Cardiac septum (tissue), 1 donor: ENCODE measurements around the gene CMTR1. TPM values are rescaled to one million over a fixed set of nuclear protein-coding genes. Genes with fewer than 3 reads are reported as not detected.
"Not testable (repeated sequence)": the region's sequence is repeated elsewhere in the genome, so short reads cannot be mapped to it uniquely, and the experiment has no call there.

Experiments
- DNase-seq: peaks from one replicate; pipeline ENCODE4 v3.0.0-alpha.2; 2020; ENCODE audit warnings: low spot score
- intact Hi-C: fragments of 100-400 bp; cut with DNase I; formaldehyde crosslinking; loops from one replicate; pipeline ENCODE4 v1.14.0; 2022
- total RNA-seq: library from RNA; stranded (reverse); fragmentation: NEBNext Ultra II Directional; extraction: Animal tissue kit (Norgen Biotek cat#: 25700); gene quantifications from one replicate; pipeline ENCODE4 v1.2.1, GENCODE V29; 2021
- donor health status: DM: no; HTN: no; CAD: no.

The CMTR1 gene
- total RNA-seq, 1 donor from 2014 or later, result 30.4 TPM

GRCh38 chr6:37487591-37488380, 54.8 kb downstream of the CMTR1 start:
- intact Hi-C loops, result no loop called here
- DNase-seq, result no peak

- intact Hi-C loops, result no loop called here
- no peak for DNase-seq
These were observed 55.5 kb downstream of the CMTR1 start for GRCh38 chr6:37488476-37488875.

GRCh38 chr6:37489697-37490336, 56.8 kb downstream of the CMTR1 start:
- DNase-seq, result no peak
- intact Hi-C loops, result no loop called here

GRCh38 chr6:37490536-37491170, 57.6 kb downstream of the CMTR1 start:
- intact Hi-C loops, result no loop called here
- no peak for DNase-seq

GRCh38 chr6:37491171-37491829, 58.3 kb downstream of the CMTR1 start:
- intact Hi-C loops, result no loop called here
- peak; percentile 76 for DNase-seq

- intact Hi-C loops, result no loop called here
- peak; percentile 41 for DNase-seq
These were observed 58.8 kb downstream of the CMTR1 start for GRCh38 chr6:37491830-37492208.

DNA sequence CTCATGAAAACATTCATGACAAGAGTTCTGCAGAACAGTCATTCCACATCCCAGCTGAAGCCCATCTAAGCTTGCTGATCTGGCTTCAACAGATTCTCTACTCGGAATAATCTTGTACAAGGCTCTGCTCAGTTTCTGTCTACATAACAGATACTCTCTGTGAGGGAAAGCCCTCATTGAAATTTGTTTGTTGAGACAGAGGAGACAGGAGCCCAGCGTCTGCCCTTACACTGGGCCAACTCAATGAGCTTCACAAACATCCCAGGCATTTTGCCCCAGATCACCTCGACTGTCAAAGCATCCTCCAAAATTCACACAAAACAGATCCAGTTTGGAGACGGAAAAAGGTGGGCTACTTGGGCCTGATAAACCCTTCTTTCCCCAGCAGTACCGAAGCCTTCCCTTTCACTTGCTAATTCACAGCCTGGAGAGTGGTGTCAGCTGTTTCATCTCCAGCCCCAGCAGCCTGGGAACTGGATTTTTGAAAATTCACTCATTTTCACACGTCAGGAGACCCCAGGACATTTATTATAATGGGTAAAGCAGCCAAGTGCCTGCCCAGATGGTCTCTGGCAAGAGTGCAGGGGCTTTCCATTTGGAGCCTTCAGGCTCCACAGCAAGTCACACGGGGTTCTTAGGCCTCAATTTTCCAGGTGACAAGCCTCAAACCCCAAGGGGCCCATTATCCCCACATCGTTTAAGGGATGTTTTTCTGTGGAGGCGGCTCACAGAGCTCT, 59.4 kb downstream of the CMTR1 start:
- intact Hi-C loops, result no loop called here
- peak; percentile 38 for DNase-seq

DNA sequence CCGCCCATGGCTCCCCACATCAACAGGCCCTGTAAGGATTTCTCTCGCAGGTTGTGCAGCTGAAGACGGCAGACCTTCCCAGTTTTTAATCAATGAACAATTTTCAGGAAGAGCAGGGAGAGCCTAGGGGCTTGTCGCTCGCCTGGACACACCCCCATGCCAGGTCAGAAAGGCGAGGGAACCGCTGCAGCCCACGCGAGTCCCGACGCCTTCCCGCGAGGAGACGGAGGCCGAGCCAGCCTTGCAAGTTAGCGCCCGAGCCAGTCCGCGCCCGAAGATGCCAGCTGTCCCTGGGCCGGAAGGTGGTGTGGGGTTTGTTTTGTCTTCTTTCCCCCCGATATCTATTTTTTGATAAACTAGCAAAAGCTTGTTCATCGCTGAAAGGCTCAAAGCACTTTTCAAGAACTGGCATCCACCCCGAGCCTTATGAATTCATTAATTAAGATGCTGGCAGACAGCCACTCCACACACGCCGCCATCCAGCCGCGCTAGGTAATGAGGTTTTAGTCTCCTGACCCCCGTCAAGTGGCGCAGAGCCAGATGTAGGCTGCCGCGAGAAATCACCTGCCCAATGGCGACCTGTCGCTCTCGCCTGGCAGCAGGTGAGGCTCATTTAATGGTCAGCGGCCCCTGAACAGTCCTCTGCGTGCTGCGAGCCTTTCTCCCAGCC, 60.1 kb downstream of the CMTR1 start:
- peak; percentile 68 for DNase-seq
- intact Hi-C loops, result no loop called here

DNA sequence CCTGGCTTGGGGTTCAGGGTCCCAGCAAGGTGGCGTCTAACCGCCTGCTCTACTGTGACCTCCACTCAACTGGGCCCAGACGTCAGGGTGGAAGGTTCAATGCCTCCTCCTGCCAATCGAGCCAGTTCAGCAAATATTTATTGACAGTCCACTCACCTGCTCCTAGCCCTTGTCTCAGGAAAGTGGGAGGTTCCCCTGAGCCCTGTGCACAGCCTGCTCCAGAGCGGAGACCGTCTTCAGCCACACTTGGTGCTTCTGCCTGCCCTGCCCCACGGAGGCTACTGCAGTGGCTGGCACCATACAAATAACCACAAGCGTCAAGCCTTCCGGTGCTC, 60.6 kb downstream of the CMTR1 start:
- peak; percentile 61 for DNase-seq
- intact Hi-C loops, result no loop called here

DNA sequence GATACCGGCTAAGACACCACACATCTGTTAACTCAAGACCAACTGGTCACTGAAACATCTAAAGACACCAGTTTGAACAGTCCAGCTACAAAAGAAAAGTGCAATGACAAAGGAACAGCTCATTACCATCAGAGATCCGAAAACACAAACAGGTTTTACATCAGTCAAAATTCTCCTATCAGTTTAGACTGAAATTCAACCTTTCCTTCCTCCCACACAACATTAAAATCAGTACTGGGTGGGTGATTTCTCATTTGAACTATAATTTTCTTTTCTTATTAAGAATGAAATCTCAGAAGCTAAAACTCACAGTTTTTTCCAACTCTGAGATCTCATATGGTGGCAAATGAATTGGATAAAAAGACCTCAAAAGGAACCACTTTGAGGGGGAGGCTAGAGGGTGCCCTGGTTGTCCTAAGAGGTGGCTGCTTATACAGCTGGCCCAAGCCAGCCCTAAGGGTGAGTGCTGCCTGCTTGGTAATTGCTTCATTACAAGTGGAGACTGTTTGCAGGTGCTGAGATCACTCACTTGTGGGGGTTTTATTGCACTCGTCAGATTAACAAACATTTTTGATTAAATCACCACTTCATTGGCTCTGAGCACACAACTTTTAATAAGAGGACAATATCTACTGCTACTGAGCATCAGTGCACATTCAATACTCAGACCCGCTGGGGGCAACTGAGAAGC, 62.4 kb downstream of the CMTR1 start:
- intact Hi-C loops, result no loop called here
- no peak for DNase-seq

DNA sequence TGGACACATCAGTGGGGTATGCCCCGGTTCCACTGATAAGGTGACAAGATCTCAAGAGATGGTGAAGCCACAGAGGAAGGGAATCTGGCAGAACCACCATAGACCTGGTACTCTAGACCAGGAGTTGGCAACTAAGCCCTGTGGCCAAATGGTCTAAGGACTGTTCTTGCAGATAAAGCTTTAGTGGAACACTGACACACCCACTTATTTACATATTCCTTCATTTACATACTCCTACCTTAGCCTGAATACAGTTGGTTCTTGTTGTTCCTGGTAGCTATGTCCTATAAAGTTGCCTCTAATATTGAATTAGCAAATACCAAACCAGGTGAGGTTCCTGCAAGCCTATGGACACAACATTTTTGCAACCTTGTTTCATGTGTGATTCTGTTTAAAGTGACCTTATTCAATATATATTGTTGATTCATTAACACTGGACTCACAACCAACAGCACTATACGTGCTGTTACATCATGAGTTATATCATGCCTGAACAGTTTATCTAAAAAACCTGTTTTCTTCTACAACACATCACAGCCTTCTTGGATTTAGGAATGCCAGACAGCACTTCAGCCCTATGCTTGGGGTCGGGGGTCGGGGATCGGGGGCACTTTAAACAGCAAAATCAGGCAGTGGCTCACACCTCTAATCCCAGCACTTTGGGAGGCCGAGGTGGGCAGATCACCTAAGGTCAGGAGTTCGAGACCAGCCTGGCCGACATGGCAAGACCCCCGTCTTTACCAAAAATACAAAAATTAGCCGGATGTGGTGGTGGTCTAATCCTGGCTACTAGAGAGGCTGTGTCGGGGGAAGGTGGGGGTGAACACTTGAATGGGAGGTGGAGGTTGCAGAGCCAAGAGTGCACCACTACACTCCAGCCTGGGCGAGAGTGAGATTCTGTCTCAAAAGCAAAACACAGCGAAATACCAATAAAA, 64.2 kb downstream of the CMTR1 start:
- intact Hi-C loops, result no loop called here

DNA sequence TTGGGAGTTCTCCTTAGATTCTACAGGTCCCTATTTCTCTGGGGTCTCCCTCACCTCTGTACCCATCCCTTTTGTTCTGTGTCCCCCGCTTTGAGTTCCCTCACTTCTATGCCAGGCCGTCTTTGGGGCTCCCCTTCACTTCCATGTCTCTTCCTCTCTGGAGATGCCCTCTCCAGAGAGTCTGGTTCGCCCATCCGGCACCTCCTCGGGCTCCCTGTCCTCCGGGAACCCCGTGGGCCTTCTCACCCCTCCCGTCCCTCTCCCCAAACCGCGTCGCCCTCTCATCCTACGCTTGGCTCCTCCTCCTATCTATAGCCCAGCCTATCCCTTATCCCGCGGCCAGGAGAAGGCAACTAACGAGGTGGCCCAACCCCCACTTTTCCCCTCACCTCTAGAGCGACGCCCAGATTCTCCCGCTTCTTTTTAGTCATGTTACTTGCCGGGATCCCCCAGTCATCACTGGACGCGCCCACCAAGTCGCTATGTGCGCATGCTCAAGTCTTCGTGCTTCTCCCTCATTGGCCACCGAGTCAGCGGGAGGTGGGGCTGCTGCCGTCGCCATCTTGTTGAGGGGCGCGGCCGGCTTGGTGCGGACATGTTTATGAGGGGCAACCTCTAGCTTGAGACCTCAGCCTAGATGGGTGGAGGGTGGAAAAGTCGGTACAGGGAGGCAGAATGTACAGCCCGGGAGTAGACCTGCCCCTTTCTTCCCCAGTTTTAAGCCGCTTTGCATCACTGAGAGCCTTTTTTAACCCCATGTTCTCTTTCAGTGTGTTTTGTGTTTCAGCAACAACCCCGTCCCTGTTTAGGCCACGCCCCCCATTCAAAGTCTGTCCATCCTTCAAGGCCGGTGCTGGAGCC, 66.6 kb downstream of the CMTR1 start, which contains the start of gene CCDC167:
CCDC167 (minus strand) TSS at position 461 of the 861 bp plus-strand sequence; CDS start at position 431, 30 bp downstream.
- peak; percentile 95 for DNase-seq
- intact Hi-C loops, result no loop called here

More for the DNA sequence above, 64.2 kb downstream of the CMTR1 start:
- no peak for DNase-seq

DNA sequence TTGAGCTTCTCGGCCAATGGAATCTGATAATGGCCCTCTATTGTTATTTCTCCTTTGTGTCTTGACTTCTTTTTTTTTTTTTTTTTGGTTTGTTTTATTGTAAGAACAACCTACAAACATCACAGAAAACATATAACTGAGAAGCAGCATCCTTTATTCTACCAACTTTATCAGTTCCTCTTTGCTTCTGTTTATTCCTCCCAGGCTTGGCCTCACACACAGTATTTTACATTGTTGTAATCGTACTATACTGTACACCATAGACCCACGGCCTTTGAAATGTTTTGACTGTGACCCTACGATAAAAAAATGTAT, 67.2 kb downstream of the CMTR1 start:
- DNase-seq, result no peak
- intact Hi-C loops, result no loop called here

DNA sequence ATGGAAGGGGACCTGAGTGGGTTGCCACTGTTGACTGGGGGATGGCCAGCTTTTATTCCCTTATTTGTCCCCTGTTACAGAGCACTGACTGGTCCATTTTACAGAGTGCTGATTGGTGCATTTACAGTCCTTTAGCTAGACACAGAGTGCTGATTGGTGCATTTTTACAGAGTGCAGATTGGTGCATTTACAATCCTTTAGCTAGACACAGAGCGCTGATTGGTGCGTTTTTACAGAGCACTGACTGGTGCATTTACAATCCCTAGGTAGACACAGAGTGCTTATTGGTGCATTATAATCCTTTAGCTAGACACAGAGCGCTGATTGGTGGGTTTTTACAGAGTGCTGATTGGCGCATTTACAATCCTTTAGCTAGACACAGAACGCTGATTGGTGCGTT, 67.9 kb downstream of the CMTR1 start:
- intact Hi-C loops, DNase-seq: not testable (repeated sequence)

- intact Hi-C loops, result no loop called here
These were observed 68.8 kb downstream of the CMTR1 start for GRCh38 chr6:37501632-37502491.

More at GRCh38 chr6:37501632-37502491, 68.8 kb downstream of the CMTR1 start:
- no peak for DNase-seq
